Lower leg skin (tissue), 3 donors: ENCODE data around the gene UNC13C.

ENCODE experiments used
- CTCF ChIP-seq, 3 donors: fragments of 450-650 bp; IDR thresholded peaks; one replicate each; pipeline ENCODE4 v1.5.1; 2016; ENCODE audit warnings: antibody characterized with exemption in 3 of 3, mild to moderate bottlenecking in 3 of 3, moderate library complexity in 2 of 3
- POLR2A ChIP-seq, 2 donors: fragments of 450-650 bp; IDR thresholded peaks; one replicate each; pipeline ENCODE4 v1.6.1; 2016 to 2017; ENCODE audit warnings: antibody characterized with exemption in 2 of 2, mild to moderate bottlenecking in 1 of 2, moderate library complexity in 1 of 2

- TF ChIP-seq CTCF (IDR thresholded peaks at IDR 0.05): no peak
- TF ChIP-seq POLR2A (IDR thresholded peaks at IDR 0.05): no peak
Observed at GRCh38 chr15:54566654-54567053, 588.4 kb downstream of the UNC13C start.
